HG03469 (cell line): ENCODE measurements around the gene HAPLN2.
"Not testable (repeated sequence)": the region's sequence is repeated elsewhere in the genome, so short reads cannot be mapped to it uniquely, and the experiment has no call there.

Experiments used
- ATAC-seq: cut with Tn5 transposase; IDR thresholded peaks from one replicate; pipeline ENCODE4 v1.9.1; 2021; ENCODE audit warnings: mild to moderate bottlenecking, moderate library complexity, moderate number of reproducible peaks; ENCODE audit not compliant: unreplicated experiment

Gene HAPLN2

DNA sequence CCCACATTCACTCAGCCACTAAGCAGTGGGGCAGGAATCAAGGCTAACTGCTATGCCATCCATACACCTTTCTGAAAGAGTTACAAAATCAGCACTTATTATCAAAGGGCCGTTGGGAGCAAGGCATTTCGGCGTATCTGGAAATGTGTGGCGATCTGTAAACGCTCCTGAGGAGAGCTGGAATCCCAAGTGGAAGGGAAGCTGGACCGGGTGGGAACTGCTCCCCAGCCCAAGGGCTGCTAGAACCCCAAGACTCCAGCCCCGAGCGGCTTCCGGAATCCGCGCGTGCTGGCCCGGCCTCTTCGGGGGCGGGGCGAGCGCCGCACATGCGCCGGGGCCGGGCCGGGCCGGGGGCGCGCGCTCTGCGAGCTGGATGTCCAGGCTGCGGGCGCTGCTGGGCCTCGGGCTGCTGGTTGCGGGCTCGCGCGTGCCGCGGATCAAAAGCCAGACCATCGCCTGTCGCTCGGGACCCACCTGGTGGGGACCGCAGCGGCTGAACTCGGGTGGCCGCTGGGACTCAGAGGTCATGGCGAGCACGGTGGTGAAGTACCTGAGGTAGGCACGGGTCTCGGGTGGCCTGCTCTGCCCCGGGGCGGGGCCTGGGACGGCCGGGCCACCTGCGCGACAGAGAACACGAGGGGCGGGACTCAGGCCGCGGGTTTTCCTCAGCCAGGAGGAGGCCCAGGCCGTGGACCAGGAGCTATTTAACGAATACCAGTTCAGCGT lies 27.6 kb upstream of the HAPLN2 start, which contains the start of gene NAXE:
NAXE (plus strand) TSS at position 345 of the 726 bp plus-strand sequence; CDS start at position 374, 29 bp downstream.
- peak; percentile 58 for ATAC-seq

DNA sequence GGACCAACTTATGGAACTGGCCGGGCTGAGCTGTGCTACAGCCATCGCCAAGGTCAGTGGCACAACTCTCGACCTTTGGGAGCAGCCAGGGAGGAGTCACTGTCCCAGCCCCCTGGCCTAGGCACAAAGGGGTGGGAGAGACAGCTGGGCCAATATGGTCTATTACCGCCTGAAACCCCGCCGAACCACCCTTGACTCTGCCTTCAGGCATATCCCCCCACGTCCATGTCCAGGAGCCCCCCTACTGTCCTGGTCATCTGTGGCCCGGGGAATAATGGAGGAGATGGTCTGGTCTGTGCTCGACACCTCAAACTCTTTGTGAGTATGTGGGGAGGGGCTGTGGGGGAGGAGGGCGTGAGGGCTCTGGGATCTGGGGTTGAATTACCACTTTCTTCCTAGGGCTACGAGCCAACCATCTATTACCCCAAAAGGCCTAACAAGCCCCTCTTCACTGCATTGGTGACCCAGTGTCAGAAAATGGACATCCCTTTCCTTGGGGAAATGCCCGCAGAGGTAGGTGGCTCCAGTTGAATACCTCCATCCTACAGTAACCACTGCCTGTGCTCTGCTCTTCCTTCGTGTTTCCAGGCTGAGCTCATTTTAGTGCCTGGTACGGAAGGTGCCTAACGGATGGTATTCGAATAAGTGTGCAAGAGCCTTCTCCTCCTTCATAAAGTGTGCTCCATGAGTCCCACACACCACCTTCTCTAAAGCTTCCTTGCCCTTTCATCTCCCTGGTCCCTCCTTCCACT lies 26.9 kb upstream of the HAPLN2 start:
- no peak for ATAC-seq

DNA sequence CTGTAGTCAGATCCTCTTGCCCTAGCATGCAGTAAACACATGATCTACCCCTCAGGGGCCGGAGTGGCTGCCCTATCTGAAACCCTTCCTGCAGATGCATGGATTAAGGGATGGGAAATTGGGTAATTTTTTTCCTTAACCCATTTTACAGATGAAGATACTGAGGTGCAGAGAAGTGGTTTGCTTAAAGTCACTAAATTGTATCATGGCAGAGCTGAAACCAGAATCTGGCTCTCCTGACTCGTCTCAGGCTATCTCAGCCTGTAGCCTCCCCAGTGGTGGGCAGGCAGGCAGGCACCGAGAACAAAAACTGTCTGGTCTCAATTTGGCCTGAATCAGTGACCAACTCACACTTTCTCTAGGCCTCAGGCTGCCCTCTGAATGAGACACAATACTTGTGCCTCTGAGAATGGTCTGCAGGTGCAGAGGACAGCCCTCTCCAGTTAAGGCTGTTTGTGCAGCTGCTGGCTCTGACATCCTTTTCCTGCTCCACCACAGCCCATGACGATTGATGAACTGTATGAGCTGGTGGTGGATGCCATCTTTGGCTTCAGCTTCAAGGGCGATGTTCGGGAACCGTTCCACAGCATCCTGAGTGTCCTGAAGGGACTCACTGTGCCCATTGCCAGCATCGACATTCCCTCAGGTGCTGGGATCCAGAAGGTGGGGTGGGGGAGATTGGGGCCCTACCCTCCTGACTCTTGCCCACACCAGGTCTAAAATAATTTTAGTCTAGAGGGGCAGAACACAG lies 26.1 kb upstream of the HAPLN2 start:
- no peak for ATAC-seq

DNA sequence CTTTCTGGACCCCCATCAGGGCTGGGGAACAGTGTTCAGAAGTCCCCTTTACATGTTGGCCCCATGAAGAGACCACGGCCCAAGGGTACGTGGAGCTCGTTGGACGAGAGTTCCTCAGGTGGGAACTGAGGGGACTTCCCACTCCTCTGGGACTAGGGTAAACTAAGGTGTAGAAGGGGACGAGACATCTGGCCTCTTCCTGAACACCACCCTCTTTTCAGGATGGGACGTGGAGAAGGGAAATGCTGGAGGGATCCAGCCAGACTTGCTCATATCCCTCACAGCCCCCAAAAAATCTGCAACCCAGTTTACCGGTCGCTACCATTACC lies 25.6 kb upstream of the HAPLN2 start:
- no peak for ATAC-seq

DNA sequence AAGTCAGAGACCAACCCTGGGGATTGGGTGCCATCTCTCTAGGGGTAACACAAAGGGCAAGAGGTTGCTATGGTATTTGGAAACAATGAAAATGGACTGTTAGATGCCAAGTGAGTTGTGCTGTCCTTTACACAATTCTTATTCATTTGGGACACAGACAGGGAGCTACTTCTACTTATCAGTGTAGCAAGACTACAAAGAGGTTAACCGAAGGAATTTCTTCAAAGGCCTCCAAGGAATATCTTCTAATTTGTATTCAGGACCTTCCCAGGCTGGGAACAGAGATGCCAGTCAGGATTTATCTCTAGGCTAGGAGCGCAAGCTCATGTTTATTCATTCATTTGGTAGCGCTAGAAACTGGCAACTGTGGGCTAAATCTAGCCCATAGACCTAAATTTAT lies 25.0 kb upstream of the HAPLN2 start:
- no peak for ATAC-seq

DNA sequence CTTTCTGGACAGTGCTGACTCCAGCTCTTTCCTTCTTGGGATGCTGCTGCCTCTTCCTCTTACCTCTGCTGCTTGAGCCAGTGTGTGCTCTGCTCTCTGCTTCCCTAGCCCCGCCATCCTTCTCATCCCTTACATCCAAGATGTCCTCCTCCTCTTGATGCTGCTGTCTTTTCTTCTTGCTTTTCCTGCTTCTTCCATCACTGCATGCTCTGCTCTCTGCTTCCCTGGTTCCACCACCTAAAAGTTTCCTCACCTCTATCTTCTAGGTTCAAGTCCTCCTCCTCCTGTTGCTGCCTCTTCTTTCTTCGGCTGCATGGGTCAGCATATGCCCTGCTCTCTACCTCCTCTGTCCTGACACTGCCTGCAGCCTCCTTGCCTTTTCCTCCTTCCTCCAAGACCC lies 24.2 kb upstream of the HAPLN2 start:
- no peak for ATAC-seq

DNA sequence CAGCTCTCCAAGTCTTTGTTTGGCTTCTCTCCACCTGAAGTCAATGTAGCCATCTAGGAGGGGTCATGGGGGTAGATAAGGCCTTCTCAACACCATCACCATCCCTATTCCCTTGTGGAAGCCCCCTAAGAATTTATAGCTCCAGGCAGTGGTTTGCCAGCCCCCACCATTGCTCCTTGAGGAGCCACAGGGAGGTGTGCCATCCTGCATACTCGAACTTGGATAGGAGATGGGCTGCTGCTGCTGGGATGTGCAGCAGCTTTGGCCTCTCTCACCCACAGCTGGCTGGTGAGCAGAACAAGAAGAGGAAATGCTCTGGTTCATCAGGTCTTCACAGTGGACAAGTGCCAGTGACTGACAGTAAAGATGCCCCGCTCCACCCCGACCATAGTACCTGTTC lies 22.8 kb upstream of the HAPLN2 start:
- no peak for ATAC-seq

DNA sequence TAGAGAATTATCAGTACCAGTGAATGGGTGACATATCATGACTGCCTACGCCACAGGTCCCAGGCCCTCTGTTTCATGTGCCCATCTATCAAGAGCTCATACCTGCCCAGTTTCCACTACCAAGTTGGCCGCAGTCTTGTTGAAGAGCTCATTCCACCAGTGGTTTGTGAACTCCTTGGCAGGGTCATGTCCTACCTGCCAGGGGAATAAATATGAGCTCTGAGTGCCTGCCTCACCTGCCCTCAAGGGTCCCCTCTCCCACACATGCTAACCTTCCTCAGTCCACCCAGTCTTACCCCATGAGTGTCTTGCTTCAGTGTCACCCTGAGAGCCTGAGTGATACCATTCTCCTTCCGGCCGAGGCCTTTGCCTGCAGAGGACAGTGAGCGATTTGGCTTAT lies 21.1 kb upstream of the HAPLN2 start:
- no peak for ATAC-seq

DNA sequence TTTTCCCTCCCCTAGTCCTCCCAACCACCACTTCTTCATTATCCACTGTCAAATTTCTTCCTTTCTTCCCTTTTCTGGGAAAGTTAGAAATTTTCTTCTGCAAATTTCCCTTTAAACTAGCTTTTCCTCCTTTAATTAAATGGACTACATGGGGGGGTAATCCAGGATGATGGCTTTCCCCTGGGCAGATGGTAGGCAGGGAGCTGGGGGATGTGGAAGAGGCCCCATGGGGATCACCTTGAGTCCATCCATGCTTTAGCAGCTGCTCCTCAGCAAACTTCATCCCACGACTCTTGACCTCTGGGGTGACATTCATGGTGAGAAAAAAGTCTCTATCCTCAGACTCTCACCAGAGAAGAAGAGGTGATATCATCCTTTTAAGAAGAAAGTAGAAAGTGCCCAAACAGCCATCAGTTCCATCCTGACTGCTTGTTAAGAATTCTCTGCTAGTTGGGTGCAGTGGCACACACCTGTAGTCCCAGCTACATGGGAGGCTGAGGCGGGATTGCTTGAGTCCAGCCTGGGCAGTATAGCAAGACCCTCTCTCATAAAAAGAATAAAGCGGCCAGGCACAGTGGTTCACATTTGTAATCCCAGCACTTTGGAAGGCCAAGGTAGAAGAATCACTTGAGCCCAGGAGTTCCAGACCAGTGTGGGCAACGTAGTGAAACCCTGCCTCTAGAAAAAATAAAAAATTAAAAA lies 20.3 kb upstream of the HAPLN2 start:
- no peak for ATAC-seq

DNA sequence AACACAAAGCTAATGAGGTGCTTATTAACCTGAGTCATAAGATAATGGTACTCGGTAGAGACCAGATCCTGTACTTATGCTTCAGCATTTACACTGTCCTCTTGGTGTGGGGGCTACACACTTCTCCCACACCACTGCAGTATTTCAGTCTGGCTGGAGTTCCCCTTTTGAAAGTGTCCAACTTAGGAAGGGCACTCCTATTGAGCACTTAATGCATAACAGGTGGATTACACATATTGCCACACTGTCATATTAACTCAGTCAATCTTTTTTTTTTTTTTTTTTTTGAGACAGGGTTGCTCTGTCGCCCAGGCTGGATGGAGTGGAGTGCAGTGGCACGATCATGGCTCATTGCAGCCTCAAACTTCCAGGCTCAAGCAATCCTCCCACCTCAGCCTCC lies 19.4 kb upstream of the HAPLN2 start:
- no peak for ATAC-seq

DNA sequence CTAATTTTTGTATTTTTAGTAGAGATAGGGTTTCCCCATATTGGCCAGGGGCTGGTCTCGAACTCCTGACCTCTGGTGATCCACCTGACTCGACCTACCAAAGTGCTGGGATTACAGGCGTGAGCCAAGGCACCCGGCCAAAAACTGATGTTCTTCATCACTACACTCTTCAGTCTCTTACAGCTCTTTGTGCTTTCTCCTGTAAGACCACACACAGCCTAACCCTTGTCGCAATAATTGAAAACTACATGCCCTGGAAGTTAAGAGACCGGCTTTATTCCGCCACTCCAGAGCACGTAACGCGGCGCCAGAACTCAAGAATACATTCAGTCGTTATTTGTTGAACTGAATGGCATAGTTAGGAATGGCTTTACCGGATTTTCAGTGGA lies 18.5 kb upstream of the HAPLN2 start:
- ATAC-seq = no peak

DNA sequence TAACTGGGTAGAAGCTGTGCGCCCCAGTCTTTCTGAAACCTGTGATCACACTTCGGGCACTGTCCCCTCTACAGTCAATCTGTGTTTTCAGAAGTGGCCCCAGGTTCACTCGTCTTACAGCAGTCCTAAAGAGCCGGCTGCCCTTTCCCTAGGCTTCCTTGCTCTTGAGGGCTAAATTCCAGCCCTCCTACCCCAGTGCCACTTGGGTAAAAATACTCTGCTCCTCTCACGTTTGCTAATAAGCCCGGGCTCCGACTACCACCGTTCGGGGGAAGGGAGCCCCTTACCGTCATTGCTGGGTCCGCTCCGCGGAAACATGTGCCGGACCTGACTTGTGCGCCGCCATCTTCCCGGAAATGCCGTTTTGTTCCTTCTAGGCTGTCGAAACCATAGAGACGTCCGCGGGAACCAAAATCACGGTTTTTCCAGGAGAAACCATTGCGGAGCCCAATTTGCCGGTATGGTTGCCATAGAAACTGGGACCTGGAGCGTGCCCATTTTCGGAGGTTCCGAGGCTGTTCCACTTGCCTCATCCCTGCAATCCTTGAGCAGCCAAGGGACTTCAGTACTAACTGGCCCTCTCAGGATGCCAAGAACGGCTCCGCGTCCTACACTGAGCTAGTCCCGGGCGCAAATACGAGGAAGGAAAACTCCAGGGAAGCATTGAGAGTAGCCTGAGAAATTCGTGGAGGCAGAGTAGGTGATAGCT lies 17.9 kb upstream of the HAPLN2 start, which contains the start of gene GPATCH4:
GPATCH4 (minus strand) TSS at position 358 of the 709 bp plus-strand sequence.
- no peak for ATAC-seq

DNA sequence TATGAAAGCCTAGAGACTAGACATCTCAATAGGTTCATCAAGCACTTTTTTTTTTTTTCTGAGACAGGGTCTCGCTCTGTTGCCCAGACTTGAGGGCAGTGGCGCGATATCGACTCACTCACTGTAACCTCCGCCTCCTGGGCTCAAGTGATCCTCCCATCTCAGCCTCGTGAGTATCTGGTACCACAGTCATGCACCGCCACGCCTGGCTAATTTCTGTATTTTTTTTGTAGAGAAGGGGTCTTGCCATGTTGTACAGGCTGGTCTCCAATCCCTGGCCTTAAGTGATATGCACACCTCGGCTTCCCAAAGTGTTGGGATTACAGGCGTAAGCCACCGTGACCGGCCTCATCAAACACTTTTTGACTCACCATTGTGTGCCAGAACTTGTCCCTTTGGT lies 17.3 kb upstream of the HAPLN2 start:
- no peak for ATAC-seq

DNA sequence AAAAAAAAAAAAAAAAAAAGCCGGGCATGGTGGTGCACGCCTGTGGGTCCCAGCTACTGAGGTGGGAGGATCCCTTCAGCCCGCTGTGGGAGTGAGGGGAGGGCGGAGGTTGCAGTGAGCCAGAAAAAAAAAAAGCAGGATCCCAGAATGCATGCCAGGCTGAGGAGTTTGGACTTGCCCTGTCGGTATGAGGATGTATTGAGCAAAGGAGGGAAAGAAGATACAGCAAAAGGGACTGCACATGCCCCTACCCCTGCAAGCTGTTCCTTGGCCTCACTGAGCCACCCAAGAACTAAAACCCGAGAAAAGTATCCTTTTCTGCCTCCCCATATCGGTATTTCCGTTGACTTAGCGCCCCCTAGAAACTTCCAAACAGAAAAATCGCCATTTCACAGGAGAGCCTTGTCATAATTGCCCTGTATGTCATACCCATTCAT lies 16.6 kb upstream of the HAPLN2 start:
- no peak for ATAC-seq

DNA sequence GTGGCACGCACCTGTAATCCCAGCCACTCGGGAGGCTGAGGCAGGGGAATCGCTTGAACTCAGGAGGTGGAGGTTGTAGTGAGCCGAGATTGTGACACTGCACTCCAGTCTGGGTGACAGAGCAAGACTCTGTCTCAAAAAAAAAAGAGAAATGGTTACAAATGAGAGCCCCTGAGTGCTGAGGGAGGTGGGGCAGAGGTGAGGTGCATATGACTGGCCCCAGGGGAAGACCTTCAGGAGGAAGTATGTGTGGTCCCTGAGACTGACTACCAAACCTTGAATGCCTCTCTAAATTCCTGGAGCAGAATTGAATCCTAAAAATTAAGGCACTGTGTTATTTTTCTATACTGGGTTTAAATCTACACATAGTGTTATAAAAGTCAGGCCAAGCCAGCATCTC lies 11.9 kb upstream of the HAPLN2 start:
- not testable (repeated sequence) for ATAC-seq

DNA sequence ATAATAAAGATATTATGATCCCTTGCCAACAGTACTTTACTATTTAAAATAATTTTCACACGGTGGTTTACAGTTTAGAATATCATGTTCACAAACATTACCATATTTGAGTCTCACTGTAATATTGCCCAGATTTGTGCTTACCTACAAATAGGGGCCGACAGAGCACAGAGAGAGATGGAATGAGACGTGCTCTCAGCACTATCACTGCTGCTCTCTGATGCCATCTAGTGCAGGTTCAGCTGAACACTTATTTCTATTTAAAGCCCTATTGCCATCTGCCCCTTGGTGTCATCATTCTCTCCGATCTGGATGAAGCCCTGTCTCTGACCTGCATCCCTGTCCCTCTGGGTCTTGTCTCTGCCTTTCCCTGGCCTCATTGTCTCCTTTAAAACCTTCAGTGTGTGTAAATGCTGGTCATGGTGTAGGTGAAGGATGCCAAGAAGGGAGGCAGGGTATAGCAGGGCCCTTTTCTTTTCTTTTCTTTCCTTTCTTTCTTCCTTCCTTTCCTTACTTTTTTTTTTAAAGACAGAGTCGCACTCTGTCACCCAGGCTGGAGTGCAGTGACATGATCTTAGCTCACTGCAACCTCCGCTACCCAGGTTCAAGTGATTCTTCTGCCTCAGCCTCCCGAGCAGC lies 11.1 kb upstream of the HAPLN2 start:
- no peak for ATAC-seq

DNA sequence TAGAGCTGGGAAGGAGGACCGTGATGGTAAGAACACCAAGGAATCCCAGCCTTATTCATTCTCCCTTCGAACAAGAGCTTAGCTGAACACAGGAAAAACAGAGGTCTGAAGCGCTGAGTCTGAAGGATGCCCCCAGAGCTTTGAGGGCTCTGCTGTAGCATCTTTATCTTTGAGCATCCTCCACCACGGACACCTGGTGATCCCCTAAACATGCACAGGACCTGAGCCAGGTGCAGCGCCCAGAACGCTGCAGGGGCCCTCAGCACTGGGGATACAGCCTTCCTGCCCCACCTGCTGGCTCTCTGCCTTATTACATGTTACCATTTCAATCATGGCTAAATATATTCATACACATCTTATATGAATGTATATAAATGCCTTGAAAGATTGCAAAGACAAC lies 10.2 kb upstream of the HAPLN2 start:
- ATAC-seq = no peak

DNA sequence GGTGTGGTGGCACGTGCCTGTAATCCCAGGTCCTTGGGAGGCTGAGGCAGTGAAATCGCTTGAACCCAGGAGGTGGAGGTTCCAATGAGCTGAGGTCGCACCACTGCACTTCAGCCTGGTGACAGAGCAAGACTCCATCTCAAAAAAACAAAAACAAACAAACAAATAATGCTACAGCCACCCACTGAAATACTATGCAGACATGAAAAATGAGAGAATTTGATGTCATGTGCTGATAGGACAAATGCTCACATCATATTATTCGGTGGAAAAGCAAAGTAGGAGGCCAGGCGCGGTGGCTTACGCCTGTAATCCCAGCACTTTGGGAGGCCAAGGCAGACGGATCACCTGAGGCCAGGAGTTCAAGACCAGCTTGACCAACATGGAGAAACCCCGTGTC lies 9.1 kb upstream of the HAPLN2 start:
- ATAC-seq = not testable (repeated sequence)

DNA sequence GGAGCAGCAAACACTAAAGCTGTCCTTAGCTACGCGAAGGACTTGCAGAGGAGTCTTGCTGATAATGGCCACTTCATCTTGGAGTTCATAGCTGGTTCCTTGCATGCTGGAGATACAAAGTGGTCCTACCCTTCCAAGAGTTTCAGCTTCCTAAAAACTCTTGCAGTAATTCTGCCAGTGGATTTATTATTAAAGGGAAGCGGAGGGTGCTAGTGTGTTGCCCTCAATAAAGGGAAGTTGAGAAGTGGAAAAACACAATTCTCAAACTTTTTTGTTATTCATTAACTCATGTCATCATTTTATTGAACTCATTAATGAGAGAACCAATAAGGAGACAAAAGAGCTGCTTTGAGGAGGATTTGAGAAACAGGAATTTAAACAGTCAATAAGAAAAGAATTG lies 6.5 kb upstream of the HAPLN2 start:
- ATAC-seq = no peak

DNA sequence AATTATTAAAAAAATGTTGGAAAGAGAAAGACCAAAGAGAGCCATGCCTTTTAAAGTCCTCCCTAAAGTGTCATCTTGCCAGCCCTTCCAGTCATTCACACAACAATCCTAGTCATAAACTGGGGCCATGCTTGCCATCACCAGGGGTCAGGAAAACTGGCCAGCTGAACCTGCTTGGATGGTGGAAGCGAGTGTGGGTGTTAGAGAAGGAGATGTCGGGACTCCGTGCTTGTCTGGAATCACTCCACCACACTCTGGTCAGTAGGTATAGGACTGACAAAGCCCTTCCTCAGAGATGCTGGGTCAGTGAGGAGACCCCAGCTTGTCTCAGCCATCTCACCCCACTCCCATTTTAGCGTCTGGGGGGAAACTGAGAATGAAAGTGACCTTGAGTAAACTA lies 3.3 kb upstream of the HAPLN2 start:
- no peak for ATAC-seq
